ENCODE results near the gene PLEKHA3.
"Not testable (repeated sequence)": the region's sequence is repeated elsewhere in the genome, so short reads cannot be mapped to it uniquely, and the experiment has no call there.

The PLEKHA3 gene

GRCh38 chr2:178525460-178525859 is 45.2 kb downstream of the PLEKHA3 start:
- DNase-seq, result not testable (repeated sequence)

GRCh38 chr2:178526256-178526655 is 46.0 kb downstream of the PLEKHA3 start:
- no peak for DNase-seq

- no peak for DNase-seq
Measured at GRCh38 chr2:178527592-178527991, 47.3 kb downstream of the PLEKHA3 start.

- DNase-seq, result no peak
Measured at GRCh38 chr2:178528647-178529046, 48.4 kb downstream of the PLEKHA3 start.

- no peak for DNase-seq
Measured at GRCh38 chr2:178529194-178529593, 48.9 kb downstream of the PLEKHA3 start.

GRCh38 chr2:178530131-178530530 is 49.9 kb downstream of the PLEKHA3 start:
- DNase-seq, result no peak

GRCh38 chr2:178530625-178531142 is 50.4 kb downstream of the PLEKHA3 start:
- no peak for DNase-seq

- DNase-seq, result no peak
Measured at GRCh38 chr2:178531168-178531567, 50.9 kb downstream of the PLEKHA3 start.

GRCh38 chr2:178536037-178536436 is 55.8 kb downstream of the PLEKHA3 start:
- no peak for DNase-seq

- no peak for DNase-seq
Measured at GRCh38 chr2:178542161-178542560, 61.9 kb downstream of the PLEKHA3 start.

GRCh38 chr2:178542569-178542968 is 62.3 kb downstream of the PLEKHA3 start:
- no peak for DNase-seq

GRCh38 chr2:178550352-178550751 is 70.1 kb downstream of the PLEKHA3 start:
- no peak for DNase-seq

GRCh38 chr2:178553047-178553446 is 72.8 kb downstream of the PLEKHA3 start:
- DNase-seq, result peak; percentile 2
